ENCODE measurements around the gene SDK1. TPM values are rescaled to one million over a fixed set of nuclear protein-coding genes. Genes with fewer than 3 reads are reported as not detected.

Gene SDK1
- total and polyA plus RNA-seq, 2 experiments from 2014 or later, result not detected

DNA sequence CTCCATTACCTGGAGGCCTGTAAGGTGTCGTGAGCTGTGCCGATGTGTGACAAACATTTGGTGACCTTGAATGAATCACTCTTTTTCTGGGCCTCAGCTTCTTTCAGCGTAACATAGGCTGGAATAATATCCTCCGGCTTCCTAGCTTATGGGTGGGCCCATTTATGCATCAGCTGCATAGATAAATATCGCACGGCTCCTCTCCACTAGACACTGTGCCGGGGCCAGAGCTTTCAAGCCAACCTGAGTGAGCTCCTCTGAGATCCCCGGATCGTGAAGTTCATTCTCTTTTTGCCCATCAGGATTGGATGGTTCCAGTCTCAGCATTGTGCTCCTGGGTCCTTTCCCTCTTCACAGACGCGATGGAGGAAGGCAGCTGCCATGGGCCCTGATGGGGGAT, 806.8 kb downstream of the SDK1 start:
- no peaks in the 10 kb centered on the region for H3K4me1 ChIP-seq (ENCODE audit: insufficient read depth)
- no peaks in the 10 kb centered on the region for H3F3A ChIP-seq (ENCODE audit: insufficient read depth)
- H3K9me3 ChIP-seq (ENCODE audit: low read depth), result no peaks in the 10 kb centered on the region
- no peaks in the 10 kb centered on the region for H3K27me3 ChIP-seq (replicated peaks; ENCODE audit: insufficient read depth)
- H4K20me1 ChIP-seq (ENCODE audit: insufficient read depth), result no peaks in the 10 kb centered on the region
- no peak overlapping the region for H3K4me3 ChIP-seq
- DNase-seq, result no peak
- H3K4me2 ChIP-seq (ENCODE audit: unreplicated experiment), result no peak overlapping the region
- H3K27ac ChIP-seq, result no peak overlapping the region
- H2AFZ ChIP-seq, result no peak overlapping the region
- 68 to 78% methylated on average over 11 of the region's 11 CpGs for WGBS, 2 experiments (ENCODE audit: low coverage in 1 of 2, low lambda C conversion rate in 2 of 2, missing lambda C conversion rate in 2 of 2)
- no peak overlapping the region for H3K9ac ChIP-seq
- TF ChIP-seq EZH2 (IDR thresholded peaks at IDR 0.05; ENCODE audit: insufficient read depth, poor library complexity, severe bottlenecking) (no peak), EZH2phosphoT487 (IDR thresholded peaks at IDR 0.05; ENCODE audit: insufficient read depth, low read depth) (no peak)
- no peaks in the 10 kb centered on the region for H3K36me3 ChIP-seq (ENCODE audit: low read depth)
- no peaks in the 10 kb centered on the region for H3K9me2 ChIP-seq (ENCODE audit: insufficient read depth)
- in situ Hi-C loops (cut with MboI), result no loop called here
- H3K79me2 ChIP-seq (ENCODE audit: insufficient read depth), result no peaks in the 10 kb centered on the region

DNA sequence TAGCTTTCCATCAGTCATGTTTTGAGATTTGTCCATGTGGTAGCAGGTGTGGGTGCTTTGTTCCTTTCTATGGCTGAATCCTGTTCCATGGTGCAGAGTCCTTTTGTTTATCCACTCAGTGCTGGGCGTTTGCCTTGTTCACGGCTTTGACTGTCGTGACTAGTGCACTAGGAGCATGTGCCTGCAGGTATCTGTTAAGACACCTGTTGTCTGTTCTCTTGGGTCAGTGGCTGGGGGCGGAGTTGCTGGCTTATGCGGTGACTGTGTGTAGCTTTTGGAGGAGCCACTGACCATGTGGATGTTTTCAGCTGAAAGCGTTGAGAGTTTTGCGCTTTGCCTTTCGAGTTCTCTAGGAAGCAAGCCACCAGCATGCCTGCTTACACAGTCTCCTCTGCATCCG, 807.9 kb downstream of the SDK1 start:
- no peaks in the 10 kb centered on the region for H3K36me3 ChIP-seq (ENCODE audit: low read depth)
- H3K9me3 ChIP-seq (ENCODE audit: low read depth), result no peaks in the 10 kb centered on the region
- no peak overlapping the region for H3K4me2 ChIP-seq (ENCODE audit: unreplicated experiment)
- no peaks in the 10 kb centered on the region for H3K27me3 ChIP-seq (replicated peaks; ENCODE audit: insufficient read depth)
- no peaks in the 10 kb centered on the region for H3K9me2 ChIP-seq (ENCODE audit: insufficient read depth)
- TF ChIP-seq EZH2 (IDR thresholded peaks at IDR 0.05; ENCODE audit: insufficient read depth, poor library complexity, severe bottlenecking) (no peak), EZH2phosphoT487 (IDR thresholded peaks at IDR 0.05; ENCODE audit: insufficient read depth, low read depth) (no peak)
- H4K20me1 ChIP-seq (ENCODE audit: insufficient read depth), result no peaks in the 10 kb centered on the region
- H2AFZ ChIP-seq, result no peak overlapping the region
- no peaks in the 10 kb centered on the region for H3K79me2 ChIP-seq (ENCODE audit: insufficient read depth)
- no peaks in the 10 kb centered on the region for H3F3A ChIP-seq (ENCODE audit: insufficient read depth)
- no peaks in the 10 kb centered on the region for H3K4me1 ChIP-seq (ENCODE audit: insufficient read depth)
- no peak overlapping the region for H3K9ac ChIP-seq
- DNase-seq, result no peak
- no peak overlapping the region for H3K4me3 ChIP-seq
- WGBS, 2 experiments (ENCODE audit: low coverage in 1 of 2, low lambda C conversion rate in 2 of 2, missing lambda C conversion rate in 2 of 2), result 64 to 69% methylated on average over 9 of the region's 9 CpGs
- in situ Hi-C loops (cut with MboI), result no loop called here
- H3K27ac ChIP-seq, result no peak overlapping the region

DNA sequence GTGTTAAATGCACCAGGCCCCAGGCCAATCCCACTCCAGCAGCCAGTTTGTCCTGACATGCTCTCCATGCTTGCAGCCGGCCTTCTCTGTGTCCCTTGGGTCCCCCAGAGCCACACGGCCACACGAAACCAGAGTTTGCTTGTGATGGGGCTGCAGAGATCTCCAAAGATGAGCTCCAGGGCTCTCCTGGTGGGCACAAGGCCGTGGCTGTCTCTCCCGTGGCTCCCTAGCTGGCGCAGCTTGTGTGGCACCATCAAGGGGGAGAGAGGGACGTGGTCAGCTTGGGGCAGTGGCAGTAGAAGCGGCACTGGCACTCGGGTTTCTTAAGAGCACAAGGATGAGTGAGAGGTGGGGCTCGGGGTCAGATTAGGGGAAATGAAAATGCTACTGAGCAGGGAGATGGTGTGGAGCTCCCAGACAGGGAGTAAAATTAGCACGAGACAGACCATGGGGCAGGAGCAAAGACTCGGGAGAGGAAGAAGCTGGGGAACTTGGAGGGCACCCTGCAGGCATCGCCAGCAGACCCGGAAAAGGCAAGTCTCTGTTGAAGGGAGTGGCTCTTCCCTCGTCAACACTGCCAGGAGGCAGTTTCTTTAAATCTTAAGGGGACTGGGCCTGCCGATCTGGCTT, 808.5 kb downstream of the SDK1 start:
- H3K9me3 ChIP-seq (ENCODE audit: low read depth), result no peaks in the 10 kb centered on the region
- H3K27me3 ChIP-seq (replicated peaks; ENCODE audit: insufficient read depth), result no peaks in the 10 kb centered on the region
- no peak overlapping the region for H3K27ac ChIP-seq
- WGBS, 2 experiments (ENCODE audit: low coverage in 1 of 2, low lambda C conversion rate in 2 of 2, missing lambda C conversion rate in 2 of 2), result 36 to 40% methylated on average over 16 of the region's 16 CpGs
- H2AFZ ChIP-seq, result no peak overlapping the region
- H3K79me2 ChIP-seq (ENCODE audit: insufficient read depth), result no peaks in the 10 kb centered on the region
- H3K4me3 ChIP-seq, result no peak overlapping the region
- H3K4me1 ChIP-seq (ENCODE audit: insufficient read depth), result no peaks in the 10 kb centered on the region
- H3K4me2 ChIP-seq (ENCODE audit: unreplicated experiment), result no peak overlapping the region
- TF ChIP-seq EZH2phosphoT487 (IDR thresholded peaks at IDR 0.05; ENCODE audit: insufficient read depth, low read depth) (no peak), EZH2 (IDR thresholded peaks at IDR 0.05; ENCODE audit: insufficient read depth, poor library complexity, severe bottlenecking) (no peak)
- no peak overlapping the region for H3K9ac ChIP-seq
- in situ Hi-C loops (cut with MboI), result no loop called here
- no peaks in the 10 kb centered on the region for H3K36me3 ChIP-seq (ENCODE audit: low read depth)
- no peaks in the 10 kb centered on the region for H3F3A ChIP-seq (ENCODE audit: insufficient read depth)
- DNase-seq, result no peak
- H4K20me1 ChIP-seq (ENCODE audit: insufficient read depth), result no peaks in the 10 kb centered on the region
- no peaks in the 10 kb centered on the region for H3K9me2 ChIP-seq (ENCODE audit: insufficient read depth)

DNA sequence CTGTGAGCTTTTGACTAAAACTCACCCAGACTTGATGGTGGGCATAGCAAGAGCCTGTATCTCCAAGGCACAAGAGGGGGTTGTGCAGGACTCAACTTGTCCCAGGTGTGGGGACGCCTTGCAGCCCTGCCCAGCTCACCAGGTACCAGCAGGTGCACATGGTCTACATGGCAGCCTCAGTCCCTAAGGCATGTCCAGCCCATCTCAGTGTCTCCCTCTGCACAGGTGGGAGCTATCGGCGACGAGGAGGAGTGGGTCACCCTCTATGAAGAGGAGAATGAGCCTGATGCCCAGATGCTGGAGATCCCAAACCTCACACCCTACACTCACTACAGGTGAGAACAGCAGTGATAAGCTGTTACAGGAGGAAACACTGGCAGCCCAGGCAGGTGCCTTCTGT, 809.4 kb downstream of the SDK1 start:
- no peaks in the 10 kb centered on the region for H3F3A ChIP-seq (ENCODE audit: insufficient read depth)
- DNase-seq, result no peak
- no peaks in the 10 kb centered on the region for H3K79me2 ChIP-seq (ENCODE audit: insufficient read depth)
- in situ Hi-C loops (cut with MboI), result no loop called here
- no peaks in the 10 kb centered on the region for H3K36me3 ChIP-seq (ENCODE audit: low read depth)
- no peak overlapping the region for H3K4me2 ChIP-seq (ENCODE audit: unreplicated experiment)
- no peak for TF ChIP-seq EZH2phosphoT487 (IDR thresholded peaks at IDR 0.05; ENCODE audit: insufficient read depth, low read depth)
- TF ChIP-seq EZH2 (IDR thresholded peaks at IDR 0.05; ENCODE audit: insufficient read depth, poor library complexity, severe bottlenecking), result no peak
- H3K27me3 ChIP-seq (replicated peaks; ENCODE audit: insufficient read depth), result no peaks in the 10 kb centered on the region
- H3K9me2 ChIP-seq (ENCODE audit: insufficient read depth), result no peaks in the 10 kb centered on the region
- WGBS, 2 experiments (ENCODE audit: low coverage in 1 of 2, low lambda C conversion rate in 2 of 2, missing lambda C conversion rate in 2 of 2), result 30 to 45% methylated on average over 4 of the region's 4 CpGs
- no peak overlapping the region for H3K27ac ChIP-seq
- no peaks in the 10 kb centered on the region for H4K20me1 ChIP-seq (ENCODE audit: insufficient read depth)
- no peak overlapping the region for H2AFZ ChIP-seq
- no peaks in the 10 kb centered on the region for H3K9me3 ChIP-seq (ENCODE audit: low read depth)
- no peak overlapping the region for H3K4me3 ChIP-seq
- H3K9ac ChIP-seq, result no peak overlapping the region
- no peaks in the 10 kb centered on the region for H3K4me1 ChIP-seq (ENCODE audit: insufficient read depth)

DNA sequence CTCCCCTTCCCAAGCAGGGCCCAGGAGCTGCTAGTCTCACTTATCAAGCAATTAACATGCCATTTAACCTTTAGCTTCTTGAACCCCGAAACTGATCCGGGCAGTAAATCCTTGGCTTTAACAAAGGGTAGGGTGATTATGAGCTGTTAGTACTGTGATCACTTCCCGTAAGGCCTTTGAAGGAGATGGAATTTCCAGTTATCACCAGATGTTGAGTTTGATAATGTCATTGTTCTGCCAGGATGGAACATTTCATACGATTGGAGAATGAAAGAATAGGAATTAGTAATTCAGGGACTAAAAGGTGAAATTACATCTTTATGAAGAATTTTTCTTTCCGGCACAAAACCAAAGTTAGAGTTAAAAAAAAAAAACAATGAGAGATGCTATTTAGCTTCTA, 810.1 kb downstream of the SDK1 start:
- no peaks in the 10 kb centered on the region for H3K9me2 ChIP-seq (ENCODE audit: insufficient read depth)
- no peaks in the 10 kb centered on the region for H3K4me1 ChIP-seq (ENCODE audit: insufficient read depth)
- no peaks in the 10 kb centered on the region for H3K79me2 ChIP-seq (ENCODE audit: insufficient read depth)
- H3K9me3 ChIP-seq (ENCODE audit: low read depth), result no peaks in the 10 kb centered on the region
- no peak for DNase-seq
- H3K27ac ChIP-seq, result no peak overlapping the region
- in situ Hi-C loops (cut with MboI), result no loop called here
- H3K4me3 ChIP-seq, result no peak overlapping the region
- no peaks in the 10 kb centered on the region for H4K20me1 ChIP-seq (ENCODE audit: insufficient read depth)
- 34 to 38% methylated on average over 5 of the region's 5 CpGs for WGBS, 2 experiments (ENCODE audit: low coverage in 1 of 2, low lambda C conversion rate in 2 of 2, missing lambda C conversion rate in 2 of 2)
- no peaks in the 10 kb centered on the region for H3F3A ChIP-seq (ENCODE audit: insufficient read depth)
- no peak overlapping the region for H2AFZ ChIP-seq
- H3K36me3 ChIP-seq (ENCODE audit: low read depth), result no peaks in the 10 kb centered on the region
- H3K4me2 ChIP-seq (ENCODE audit: unreplicated experiment), result no peak overlapping the region
- TF ChIP-seq EZH2 (IDR thresholded peaks at IDR 0.05; ENCODE audit: insufficient read depth, poor library complexity, severe bottlenecking), result no peak
- TF ChIP-seq EZH2phosphoT487 (IDR thresholded peaks at IDR 0.05; ENCODE audit: insufficient read depth, low read depth), result no peak
- no peaks in the 10 kb centered on the region for H3K27me3 ChIP-seq (replicated peaks; ENCODE audit: insufficient read depth)
- H3K9ac ChIP-seq, result no peak overlapping the region

Data from GM23248 (cell line).